ENCODE results near the gene PHLPP2.

PHLPP2 gene

DNA sequence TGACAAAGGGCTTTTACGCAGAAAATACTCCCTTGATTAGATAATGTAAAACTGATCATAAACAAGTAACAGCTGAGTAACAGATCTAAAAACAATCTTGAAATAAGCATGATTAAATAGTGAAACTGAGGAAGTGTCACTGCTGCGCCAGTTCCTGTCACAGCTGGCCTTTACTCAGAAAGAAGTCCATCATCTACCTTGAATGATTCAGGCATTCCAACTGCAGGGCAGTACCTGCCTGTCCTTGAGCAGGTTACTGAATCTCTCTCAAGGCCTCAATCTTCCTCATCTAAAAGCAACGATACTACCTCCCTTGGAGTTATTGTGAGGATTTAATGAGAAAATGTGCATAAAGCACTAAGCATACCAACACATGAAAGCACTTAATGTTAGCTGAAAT lies 12.7 kb downstream of the PHLPP2 start:
- no peaks in the 10 kb centered on the region for H3K27me3 ChIP-seq (ENCODE audit: control insufficient read depth, insufficient read depth, low read length)
- no peak overlapping the region for H3K27ac ChIP-seq
- H3K36me3 ChIP-seq (ENCODE audit: control insufficient read depth, insufficient read depth, low read length) = no peaks in the 10 kb centered on the region
- H3K9ac ChIP-seq = no peak overlapping the region
- H3K9me3 ChIP-seq (ENCODE audit: control insufficient read depth, low read length) = no peaks in the 10 kb centered on the region
- H3K79me2 ChIP-seq = peaks cover 9% of the 10 kb centered on the region
- no peak overlapping the region for H3K4me3 ChIP-seq (ENCODE audit: low read depth, low read length)
- H3K4me1 ChIP-seq = peaks cover 6% of the 10 kb centered on the region
- H3K4me2 ChIP-seq (ENCODE audit: low read length) = no peak overlapping the region
- TF ChIP-seq, protein P1, sequence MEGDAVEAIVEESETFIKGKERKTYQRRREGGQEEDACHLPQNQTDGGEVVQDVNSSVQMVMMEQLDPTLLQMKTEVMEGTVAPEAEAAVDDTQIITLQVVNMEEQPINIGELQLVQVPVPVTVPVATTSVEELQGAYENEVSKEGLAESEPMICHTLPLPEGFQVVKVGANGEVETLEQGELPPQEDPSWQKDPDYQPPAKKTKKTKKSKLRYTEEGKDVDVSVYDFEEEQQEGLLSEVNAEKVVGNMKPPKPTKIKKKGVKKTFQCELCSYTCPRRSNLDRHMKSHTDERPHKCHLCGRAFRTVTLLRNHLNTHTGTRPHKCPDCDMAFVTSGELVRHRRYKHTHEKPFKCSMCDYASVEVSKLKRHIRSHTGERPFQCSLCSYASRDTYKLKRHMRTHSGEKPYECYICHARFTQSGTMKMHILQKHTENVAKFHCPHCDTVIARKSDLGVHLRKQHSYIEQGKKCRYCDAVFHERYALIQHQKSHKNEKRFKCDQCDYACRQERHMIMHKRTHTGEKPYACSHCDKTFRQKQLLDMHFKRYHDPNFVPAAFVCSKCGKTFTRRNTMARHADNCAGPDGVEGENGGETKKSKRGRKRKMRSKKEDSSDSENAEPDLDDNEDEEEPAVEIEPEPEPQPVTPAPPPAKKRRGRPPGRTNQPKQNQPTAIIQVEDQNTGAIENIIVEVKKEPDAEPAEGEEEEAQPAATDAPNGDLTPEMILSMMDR (IDR thresholded peaks at IDR 0.05) = no peak
- no peak overlapping the region for H2AFZ ChIP-seq

DNA sequence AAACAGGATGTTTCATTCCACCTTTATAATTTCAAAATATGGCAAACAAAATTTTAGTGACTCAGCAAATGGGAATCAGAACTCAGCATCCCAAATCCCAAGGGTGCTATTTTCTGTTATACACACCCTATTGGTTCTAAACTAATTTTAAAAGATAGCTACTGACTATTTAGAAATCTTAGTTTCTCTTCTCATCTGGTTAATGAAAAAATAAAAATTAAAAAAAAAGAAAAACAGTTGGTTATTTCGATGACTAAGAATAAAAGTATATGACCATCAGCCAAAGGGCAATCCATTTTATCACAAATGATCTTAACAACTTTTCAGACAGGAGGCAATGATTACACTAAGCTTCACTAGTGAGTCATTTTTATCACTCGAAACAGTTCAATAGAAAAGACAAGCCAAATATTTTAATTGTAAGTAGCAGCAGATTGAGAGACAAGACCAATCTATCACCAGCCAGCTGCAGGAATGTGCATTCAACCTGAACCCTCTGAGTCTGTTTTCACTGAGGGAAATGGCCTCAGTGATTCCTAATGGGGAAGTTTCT lies 15.2 kb downstream of the PHLPP2 start:
- peaks cover 6% of the 10 kb centered on the region for H3K4me1 ChIP-seq
- no peak overlapping the region for H3K9ac ChIP-seq
- peak overlapping the region; percentile 18 for H3K4me2 ChIP-seq (ENCODE audit: low read length)
- H3K27ac ChIP-seq = no peak overlapping the region
- H3K79me2 ChIP-seq = peaks cover 9% of the 10 kb centered on the region
- no peaks in the 10 kb centered on the region for H3K9me3 ChIP-seq (ENCODE audit: control insufficient read depth, low read length)
- no peaks in the 10 kb centered on the region for H3K36me3 ChIP-seq (ENCODE audit: control insufficient read depth, insufficient read depth, low read length)
- TF ChIP-seq, protein P1 (IDR thresholded peaks at IDR 0.05) = no peak
- no peak overlapping the region for H3K4me3 ChIP-seq (ENCODE audit: low read depth, low read length)
- H2AFZ ChIP-seq = no peak overlapping the region
- H3K27me3 ChIP-seq (ENCODE audit: control insufficient read depth, insufficient read depth, low read length) = no peaks in the 10 kb centered on the region

DNA sequence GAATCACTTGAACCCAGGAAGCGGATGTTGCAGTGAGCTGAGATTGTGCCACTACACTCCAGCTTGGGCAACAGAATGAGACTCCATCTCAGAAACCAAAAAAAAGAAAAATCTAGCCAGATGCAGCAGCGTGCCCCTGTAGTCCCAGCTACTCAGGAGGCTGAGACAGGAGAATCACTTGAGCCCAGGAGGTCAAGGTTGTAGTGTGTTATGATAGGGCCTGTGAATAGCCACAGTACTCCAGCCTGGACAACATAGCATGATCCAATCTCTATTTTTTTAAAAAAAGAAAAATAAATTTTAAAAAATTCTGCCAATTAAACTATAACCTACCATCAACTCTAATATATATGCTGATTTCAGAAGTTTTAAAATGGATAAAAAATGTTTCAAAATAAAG lies 15.8 kb downstream of the PHLPP2 start:
- TF ChIP-seq, protein P1 (IDR thresholded peaks at IDR 0.05) = no peak
- Histone ChIP-seq H3K4me2 (ENCODE audit: low read length) (no peak overlapping the region), H3K9me3 (ENCODE audit: control insufficient read depth, low read length) (no peaks in the 10 kb centered on the region)

DNA sequence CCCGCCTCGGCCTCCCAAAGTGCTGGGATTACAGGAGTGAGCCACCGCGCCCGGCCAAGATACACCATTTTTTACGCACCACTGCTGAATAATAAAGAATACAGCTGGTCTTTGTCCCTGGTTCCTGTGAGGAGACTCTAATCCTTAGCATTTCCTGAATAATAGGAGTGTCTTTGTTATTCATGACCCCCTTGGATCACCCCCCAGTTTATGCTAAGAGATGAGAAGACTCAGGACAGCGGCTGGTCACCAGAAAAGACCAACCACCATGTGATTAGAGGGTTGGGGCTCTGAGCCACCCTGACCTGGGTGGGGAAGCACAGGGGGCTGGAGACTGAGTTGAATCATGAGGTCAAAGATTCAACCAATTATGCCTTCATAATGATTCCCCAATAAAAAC lies 17.3 kb downstream of the PHLPP2 start:
- TF ChIP-seq, protein P1 (IDR thresholded peaks at IDR 0.05) = no peak
- Histone ChIP-seq H3K36me3 (ENCODE audit: control insufficient read depth, insufficient read depth, low read length) (no peaks in the 10 kb centered on the region), H3K9me3 (ENCODE audit: control insufficient read depth, low read length) (no peaks in the 10 kb centered on the region), H3K27ac (no peak overlapping the region), H3K27me3 (ENCODE audit: control insufficient read depth, insufficient read depth, low read length) (no peaks in the 10 kb centered on the region), H3K4me2 (ENCODE audit: low read length) (no peak overlapping the region), H3K4me1 (peaks cover 6% of the 10 kb centered on the region), H2AFZ (no peak overlapping the region), H3K9ac (no peak overlapping the region), H3K79me2 (peaks cover 9% of the 10 kb centered on the region), H3K4me3 (ENCODE audit: low read depth, low read length) (no peak overlapping the region)

More for the DNA sequence above, 15.8 kb downstream of the PHLPP2 start:
- no peak overlapping the region for H2AFZ ChIP-seq
- H3K4me1 ChIP-seq = peaks cover 6% of the 10 kb centered on the region
- no peak overlapping the region for H3K4me3 ChIP-seq (ENCODE audit: low read depth, low read length)
- H3K9ac ChIP-seq = no peak overlapping the region
- H3K79me2 ChIP-seq = peaks cover 9% of the 10 kb centered on the region
- no peaks in the 10 kb centered on the region for H3K36me3 ChIP-seq (ENCODE audit: control insufficient read depth, insufficient read depth, low read length)
- H3K27me3 ChIP-seq (ENCODE audit: control insufficient read depth, insufficient read depth, low read length) = no peaks in the 10 kb centered on the region
- no peak overlapping the region for H3K27ac ChIP-seq

DNA sequence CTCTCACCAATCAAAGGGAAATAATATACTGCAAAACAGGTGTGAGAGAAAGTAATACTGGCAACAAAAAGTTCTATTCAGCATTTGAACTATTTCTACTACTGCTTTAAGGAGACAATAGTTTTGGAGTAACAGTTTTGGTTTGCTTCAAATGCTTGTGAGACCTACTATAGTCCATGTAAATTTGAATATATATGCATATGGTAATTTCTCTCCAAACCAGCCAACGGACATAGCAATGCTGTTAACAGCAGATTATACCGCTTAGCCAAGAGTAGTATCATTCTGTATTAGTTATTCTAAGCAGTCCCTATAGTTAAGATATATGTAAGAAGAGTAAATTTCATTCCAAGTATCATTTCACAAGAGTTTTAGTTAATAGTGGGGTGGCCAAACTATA lies 18.5 kb downstream of the PHLPP2 start:
- no peak overlapping the region for H3K4me2 ChIP-seq (ENCODE audit: low read length)
- no peak overlapping the region for H3K9ac ChIP-seq
- peaks cover 8% of the 10 kb centered on the region for H3K79me2 ChIP-seq
- no peak overlapping the region for H3K4me3 ChIP-seq (ENCODE audit: low read depth, low read length)
- no peaks in the 10 kb centered on the region for H3K9me3 ChIP-seq (ENCODE audit: control insufficient read depth, low read length)
- TF ChIP-seq, protein P1 (IDR thresholded peaks at IDR 0.05) = no peak
- H3K4me1 ChIP-seq = peaks cover 6% of the 10 kb centered on the region
- H2AFZ ChIP-seq = no peak overlapping the region
- H3K27ac ChIP-seq = no peak overlapping the region
- no peaks in the 10 kb centered on the region for H3K27me3 ChIP-seq (ENCODE audit: control insufficient read depth, insufficient read depth, low read length)
- no peaks in the 10 kb centered on the region for H3K36me3 ChIP-seq (ENCODE audit: control insufficient read depth, insufficient read depth, low read length)
